T-cell (primary cell): ENCODE results near the gene MYO1A. TPM values are rescaled to one million over a fixed set of nuclear protein-coding genes. Genes with fewer than 3 reads are reported as not detected.

ENCODE experiments used
- ATAC-seq, 4 experiments: fragments of 200-7000 bp in 3 of 4; fragments of 150-1000 bp in 1 of 4; cut with Tn5 transposase; replicated peaks in 1 of 4; 1 replicate in 3 of 4; 2 replicates in 1 of 4; pipeline ENCODE4 v1.10.0; 2021; ENCODE audit warnings: moderate library complexity in 3 of 4, mild to moderate bottlenecking in 2 of 4, moderate number of reproducible peaks in 1 of 4
- CTCF ChIA-PET, 2 donors: fragments of 300-600 bp; sonication (Branson Sonifier 250); formaldehyde crosslinking; loops; one replicate each; lab custom pipeline; 2022; ENCODE audit warnings: antibody characterized with exemption in 2 of 2; lab: Charles Lee
- POLR2A ChIA-PET, 2 donors: fragments of 300-600 bp; sonication (Branson Sonifier 250); formaldehyde crosslinking; loops; one replicate each; lab custom pipeline; 2022; ENCODE audit warnings: antibody characterized with exemption in 2 of 2; lab: Charles Lee
- DNase-seq, 35 experiments: peaks; one replicate each; pipeline versions ENCODE4 v3.0.0 to v3.0.0-alpha.2; 2013 to 2023
- H3K27ac ChIP-seq: one replicate; pipeline ENCODE4 v1.5.1; 2013; ENCODE audit warnings: low read length
- H3K27me3 ChIP-seq, 2 experiments: replicated peaks in 1 of 2; 1 replicate in 1 of 2; 2 replicates in 1 of 2; pipeline versions ENCODE4 v1.6.1 to v1.7.0; 2013; ENCODE audit warnings: low read length in 1 of 2, mixed read lengths in 1 of 2; ENCODE audit not compliant: control insufficient read depth in 2 of 2, insufficient read depth in 2 of 2; ENCODE audit errors: extremely low read depth in 1 of 2
- H3K36me3 ChIP-seq, 2 donors: 1 replicate in 1 of 2; 2 replicates in 1 of 2; pipeline versions ENCODE4 v1.6.1 to v1.7.0; 2013; ENCODE audit warnings: low read length in 1 of 2; ENCODE audit not compliant: control insufficient read depth in 2 of 2, insufficient read depth in 1 of 2; ENCODE audit errors: extremely low read depth in 1 of 2
- H3K4me1 ChIP-seq, 2 experiments: 1 replicate in 1 of 2; 2 replicates in 1 of 2; pipeline versions ENCODE4 v1.6.1 to v1.7.0; 2013; ENCODE audit warnings: low read length in 2 of 2, mixed read lengths in 1 of 2; ENCODE audit not compliant: insufficient read depth in 2 of 2, control insufficient read depth in 1 of 2; ENCODE audit errors: extremely low read depth in 1 of 2
- H3K4me3 ChIP-seq, 2 donors: 1 replicate in 1 of 2; 2 replicates in 1 of 2; pipeline versions ENCODE4 v1.5.1 to v1.7.0; 2013; ENCODE audit warnings: mild to moderate bottlenecking in 2 of 2, low read length in 1 of 2, moderate library complexity in 1 of 2; ENCODE audit not compliant: control insufficient read depth in 1 of 2; ENCODE audit errors: extremely low read depth in 1 of 2
- H3K9me3 ChIP-seq: 2 replicates; pipeline ENCODE4 v1.7.0; 2013
- H3K27ac Mint-ChIP-seq, 2 donors: one replicate each; pipeline ENCODE4 v1.8.0; 2020 to 2021; ENCODE audit warnings: mild to moderate bottlenecking in 2 of 2, mixed read lengths in 2 of 2
- H3K27me3 Mint-ChIP-seq, 2 donors: one replicate each; pipeline ENCODE4 v1.8.0; 2021 to 2022; ENCODE audit warnings: mixed read lengths in 2 of 2
- H3K36me3 Mint-ChIP-seq: one replicate; pipeline ENCODE4 v1.8.0; 2021; ENCODE audit warnings: mixed read lengths
- H3K4me1 Mint-ChIP-seq, 3 donors: one replicate each; pipeline ENCODE4 v1.8.0; 2020 to 2022; ENCODE audit warnings: mixed read lengths in 3 of 3, mild to moderate bottlenecking in 1 of 3
- H3K4me3 Mint-ChIP-seq, 3 donors: one replicate each; pipeline ENCODE4 v1.8.0; 2020 to 2022; ENCODE audit warnings: mild to moderate bottlenecking in 3 of 3, mixed read lengths in 3 of 3, moderate library complexity in 3 of 3
- H3K9me3 Mint-ChIP-seq, 3 donors: one replicate each; pipeline ENCODE4 v1.8.0; 2020 to 2022; ENCODE audit warnings: mixed read lengths in 3 of 3
- WGBS: methylation state at CpG from one replicate; pipeline ENCODE4 v1.1.5; 2013; ENCODE audit warnings: missing lambda C conversion rate; ENCODE audit not compliant: insufficient coverage; 5-methylcytosine and 5-hydroxymethylcytosine counted together
- total RNA-seq, 35 experiments: library from RNA in 6 of 35; stranded (reverse) in 6 of 35; fragments of 120-200 nt in 1 of 35; gene quantifications; one replicate each; pipeline versions ENCODE4 v1.2.1 to v1.2.4 and lab custom pipeline; 2013 to 2026

MYO1A gene
- total RNA-seq, 5 donors from 2014 or later (not counting 1 experiment from before 2014, with no cell fraction given), result 0.54 to 2.2 (median 1.4) TPM

DNA sequence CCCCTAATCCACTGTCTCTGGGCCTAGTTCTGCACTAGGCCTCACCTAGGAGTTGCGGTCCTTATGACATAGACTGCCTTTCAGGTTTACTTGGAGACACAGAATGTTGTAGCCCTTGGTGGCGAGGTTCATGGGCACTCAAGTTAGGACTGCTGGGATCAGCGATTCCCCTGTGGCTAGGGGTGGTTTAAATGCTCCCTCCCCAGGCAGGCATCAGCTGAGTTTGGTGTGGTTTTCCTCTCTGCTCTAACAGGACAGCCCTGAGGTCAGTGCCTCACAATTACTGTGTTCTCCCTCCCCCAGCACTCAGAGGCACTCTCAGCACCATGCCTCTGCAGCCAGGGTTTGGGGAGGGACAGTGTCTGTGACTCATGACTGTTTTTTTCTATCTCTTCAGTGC lies 70.3 kb downstream of the MYO1A start:
- POLR2A ChIA-PET, result no interaction called here
- Mint-ChIP-seq H3K36me3 (peaks cover 7% of the 10 kb centered on the region), H3K27me3 (no peaks in the 10 kb centered on the region)

More for the DNA sequence above, 70.3 kb downstream of the MYO1A start:
- no peaks in the 10 kb centered on the region for H3K4me1 Mint-ChIP-seq
- H3K4me1 ChIP-seq, result no peaks in the 10 kb centered on the region
- no peaks in the 10 kb centered on the region for H3K9me3 Mint-ChIP-seq
- no peaks in the 10 kb centered on the region for H3K27me3 ChIP-seq
- CTCF ChIA-PET, result no interaction called here
- no peak overlapping the region for H3K27ac ChIP-seq
- no peaks in the 10 kb centered on the region for H3K9me3 ChIP-seq
- no peak overlapping the region for H3K4me3 ChIP-seq
- ATAC-seq (no peak), DNase-seq (no peak)
- no peak overlapping the region for H3K4me3 Mint-ChIP-seq
- WGBS, result 89% methylated on average over 1 of the region's 3 CpGs
- no peak overlapping the region for H3K27ac Mint-ChIP-seq
- H3K36me3 ChIP-seq, result no peaks in the 10 kb centered on the region

Other genes starting within 250 kb of the MYO1A start
- not detected for gene SDR9C7, start 115.7 kb downstream of the MYO1A start, total RNA-seq
- gene RDH16, start 92.5 kb downstream of the MYO1A start, total RNA-seq, result 1 to 10 TPM in 3 of 5 donors, under 1 TPM in 2; 0.98 to 1.6 (median 1.1) TPM
- gene ZBTB39, start 43.6 kb downstream of the MYO1A start, total RNA-seq, result 10 to 100 TPM in 3 of 5 donors, 1 to 10 TPM in 2; 7.9 to 11.2 (median 11.0) TPM
- gene TAC3, start 33.6 kb downstream of the MYO1A start, total RNA-seq, result under 1 TPM in 2 of 5 donors, not detected in 3; 0.55 to 0.63 TPM
- 10 to 100 TPM; 10.7 to 26.1 (median 19.9) TPM for gene NEMP1, start 28.7 kb upstream of the MYO1A start, total RNA-seq
- 10 to 100 TPM in 3 of 5 donors, 1 to 10 TPM in 2; 4.2 to 21.6 (median 16.9) TPM for gene NAB2, start 39.0 kb upstream of the MYO1A start, total RNA-seq
- gene STAT6, start 61.2 kb upstream of the MYO1A start, total RNA-seq, result 100 to 1,000 TPM; 227 to 348 (median 341) TPM
- gene LRP1, start 78.4 kb upstream of the MYO1A start, total RNA-seq, result 1 to 10 TPM; 5.9 to 8.1 (median 7.7) TPM
- not detected for gene LRP1-AS, start 97.5 kb upstream of the MYO1A start, total RNA-seq
- 1 to 10 TPM in 2 of 5 donors, under 1 TPM in 2, not detected in 1; 0.49 to 4.5 (median 1.0) TPM for gene NXPH4, start 166.7 kb upstream of the MYO1A start, total RNA-seq
- gene SHMT2, start 179.6 kb upstream of the MYO1A start, total RNA-seq, result 10 to 100 TPM; 31.0 to 80.9 (median 55.6) TPM
- 1 to 10 TPM; 1.3 to 4.9 (median 2.9) TPM for gene STAC3, start 201.1 kb upstream of the MYO1A start, total RNA-seq